GM10266 (cell line): ENCODE measurements around the gene MAPKAPK2.

Experiments used
- DNase-seq: peaks from one replicate; pipeline ENCODE4 v3.0.0; 2012; ENCODE audit errors: extremely low spot score
- TF ChIP-seq, protein P1 (sequence below): IDR thresholded peaks from 2 replicates; pipeline ENCODE4 v1.5.1; 2012; ENCODE audit warnings: mild to moderate bottlenecking, low read depth; ENCODE audit not compliant: control insufficient read depth, insufficient read depth; ENCODE audit errors: missing control alignments

Gene MAPKAPK2

GRCh38 chr1:206744683-206745082 is 60.0 kb downstream of the MAPKAPK2 start:
- TF ChIP-seq, protein P1, sequence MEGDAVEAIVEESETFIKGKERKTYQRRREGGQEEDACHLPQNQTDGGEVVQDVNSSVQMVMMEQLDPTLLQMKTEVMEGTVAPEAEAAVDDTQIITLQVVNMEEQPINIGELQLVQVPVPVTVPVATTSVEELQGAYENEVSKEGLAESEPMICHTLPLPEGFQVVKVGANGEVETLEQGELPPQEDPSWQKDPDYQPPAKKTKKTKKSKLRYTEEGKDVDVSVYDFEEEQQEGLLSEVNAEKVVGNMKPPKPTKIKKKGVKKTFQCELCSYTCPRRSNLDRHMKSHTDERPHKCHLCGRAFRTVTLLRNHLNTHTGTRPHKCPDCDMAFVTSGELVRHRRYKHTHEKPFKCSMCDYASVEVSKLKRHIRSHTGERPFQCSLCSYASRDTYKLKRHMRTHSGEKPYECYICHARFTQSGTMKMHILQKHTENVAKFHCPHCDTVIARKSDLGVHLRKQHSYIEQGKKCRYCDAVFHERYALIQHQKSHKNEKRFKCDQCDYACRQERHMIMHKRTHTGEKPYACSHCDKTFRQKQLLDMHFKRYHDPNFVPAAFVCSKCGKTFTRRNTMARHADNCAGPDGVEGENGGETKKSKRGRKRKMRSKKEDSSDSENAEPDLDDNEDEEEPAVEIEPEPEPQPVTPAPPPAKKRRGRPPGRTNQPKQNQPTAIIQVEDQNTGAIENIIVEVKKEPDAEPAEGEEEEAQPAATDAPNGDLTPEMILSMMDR, result no peak
- no peak for DNase-seq

- TF ChIP-seq, protein P1, result no peak
Measured at GRCh38 chr1:206745301-206745700, 60.6 kb downstream of the MAPKAPK2 start.

DNA sequence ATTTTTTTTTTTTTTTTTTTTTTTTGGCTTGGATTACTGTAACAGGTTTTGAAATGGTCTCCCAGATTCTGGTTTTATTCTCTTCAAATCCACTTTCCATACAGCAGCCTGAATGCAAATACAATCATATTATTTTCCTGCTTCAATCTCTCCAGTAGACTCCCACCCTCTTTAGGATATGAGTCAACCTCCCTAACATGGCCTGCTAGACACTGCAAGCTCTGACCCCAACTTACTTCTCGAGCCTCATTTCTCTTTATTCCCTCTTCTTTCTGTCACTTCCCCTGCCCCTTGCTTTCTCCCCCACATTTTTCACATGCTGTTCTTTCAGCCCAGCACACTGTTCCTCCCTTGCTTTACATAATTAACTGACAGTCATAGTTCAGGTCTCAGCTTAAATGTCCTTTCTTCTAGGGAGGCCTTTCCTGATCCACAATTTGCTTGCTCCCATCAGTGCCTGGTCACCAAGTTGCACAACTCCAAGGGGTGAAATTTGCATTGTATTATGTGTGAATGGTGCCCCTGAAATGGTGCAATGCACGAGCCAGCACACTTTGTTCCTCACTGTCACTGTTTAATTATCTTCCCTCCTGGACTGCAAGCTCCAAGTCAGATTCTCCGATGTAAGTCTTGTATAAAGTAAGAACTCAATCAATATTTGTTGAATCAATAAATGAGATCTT is 63.8 kb downstream of the MAPKAPK2 start:
- TF ChIP-seq, protein P1, result no peak
- no peak for DNase-seq

More at GRCh38 chr1:206745301-206745700, 60.6 kb downstream of the MAPKAPK2 start:
- no peak for DNase-seq

DNA sequence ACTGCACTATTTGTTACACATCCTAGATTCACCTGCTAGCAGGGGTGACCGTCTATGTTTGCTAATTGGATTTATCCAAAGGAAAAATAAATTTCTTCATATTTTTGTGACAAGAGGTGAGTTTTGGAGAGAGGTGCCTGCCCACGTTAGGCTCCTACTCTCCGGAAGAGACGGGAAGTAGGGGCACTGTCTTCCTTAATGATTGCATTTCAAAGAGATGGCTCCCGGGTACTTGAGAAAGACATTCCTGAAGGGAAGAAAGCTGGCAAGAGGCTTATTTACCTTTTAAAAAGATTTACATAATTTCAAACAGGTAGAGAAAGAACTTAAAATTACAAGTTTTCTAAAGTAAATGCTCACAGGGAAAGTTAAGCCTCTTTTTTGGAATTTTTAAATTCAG is 67.2 kb downstream of the MAPKAPK2 start:
- no peak for DNase-seq
- TF ChIP-seq, protein P1, result no peak

GRCh38 chr1:206752481-206752880 is 67.8 kb downstream of the MAPKAPK2 start:
- TF ChIP-seq, protein P1, result no peak
- no peak for DNase-seq

DNA sequence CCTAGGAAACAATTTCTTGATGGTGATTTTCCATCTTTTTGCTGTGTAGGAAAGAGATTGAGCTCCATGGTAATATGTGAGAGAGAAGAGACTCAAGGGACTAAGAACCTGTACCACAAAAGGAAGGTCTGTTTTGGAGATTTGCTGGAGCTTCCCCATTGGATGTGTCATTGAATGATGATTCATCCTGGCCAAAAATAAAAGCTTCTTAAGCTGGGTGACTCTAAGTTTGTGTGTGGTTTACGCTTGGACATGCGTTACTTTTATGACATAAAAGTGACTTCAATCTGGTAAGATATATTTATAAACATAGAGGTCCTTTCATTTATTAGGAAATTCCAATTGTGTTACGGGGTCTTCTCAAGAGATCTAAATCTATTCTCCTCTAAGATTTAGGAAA is 68.4 kb downstream of the MAPKAPK2 start:
- DNase-seq, result no peak
- TF ChIP-seq, protein P1, result no peak

- TF ChIP-seq, protein P1, result no peak
- no peak for DNase-seq
Measured at GRCh38 chr1:206754011-206754410, 69.3 kb downstream of the MAPKAPK2 start.
